CD4-positive, alpha-beta T cell treated with Interleukin-10 for 1 hour (primary cell): ENCODE measurements around the gene GIMAP1.

ENCODE experiments used
- DNase-seq: peaks from one replicate; pipeline ENCODE4 v3.0.0-alpha.2; 2020

The GIMAP1 gene

GRCh38 chr7:150723467-150723866, 7.1 kb downstream of the GIMAP1 start:
- no peak for DNase-seq

- no peak for DNase-seq
Observed at GRCh38 chr7:150727381-150727780, 11.0 kb downstream of the GIMAP1 start.

- DNase-seq, result no peak
Observed at GRCh38 chr7:150728011-150728410, 11.6 kb downstream of the GIMAP1 start.

- no peak for DNase-seq
Observed at GRCh38 chr7:150728609-150729008, 12.2 kb downstream of the GIMAP1 start.

GRCh38 chr7:150731916-150732315, 15.5 kb downstream of the GIMAP1 start:
- peak; percentile 37 for DNase-seq

GRCh38 chr7:150732786-150733481, 16.5 kb downstream of the GIMAP1 start:
- DNase-seq, result peak; percentile 44

- DNase-seq, result no peak
Observed at GRCh38 chr7:150733482-150734095, 17.2 kb downstream of the GIMAP1 start.

- no peak for DNase-seq
Observed at GRCh38 chr7:150734254-150734653, 17.8 kb downstream of the GIMAP1 start.

GRCh38 chr7:150735596-150736358, 19.4 kb downstream of the GIMAP1 start:
- no peak for DNase-seq

- DNase-seq, result no peak
Observed at GRCh38 chr7:150736864-150737263, 20.5 kb downstream of the GIMAP1 start.

- peak; percentile 67 for DNase-seq
Observed at GRCh38 chr7:150737265-150738055, 21.0 kb downstream of the GIMAP1 start, which contains the start of gene GIMAP5. TSS of gene GIMAP5 (plus strand) at chr7:150737418. CDS start at chr7:150740885, 3,467 bp downstream.

GRCh38 chr7:150738092-150738491, 21.7 kb downstream of the GIMAP1 start:
- peak; percentile 74 for DNase-seq

- DNase-seq, result no peak
Observed at GRCh38 chr7:150738591-150739001, 22.2 kb downstream of the GIMAP1 start.

GRCh38 chr7:150739033-150739432, 22.6 kb downstream of the GIMAP1 start:
- DNase-seq, result no peak

- DNase-seq, result peak; percentile 39
Observed at GRCh38 chr7:150740053-150740452, 23.6 kb downstream of the GIMAP1 start.

GRCh38 chr7:150742286-150742968, 26.0 kb downstream of the GIMAP1 start:
- no peak for DNase-seq

- DNase-seq, result no peak
Observed at GRCh38 chr7:150744041-150744656, 27.7 kb downstream of the GIMAP1 start.

- no peak for DNase-seq
Observed at GRCh38 chr7:150745086-150745485, 28.7 kb downstream of the GIMAP1 start.

GRCh38 chr7:150745876-150746275, 29.5 kb downstream of the GIMAP1 start:
- no peak for DNase-seq

- no peak for DNase-seq
Observed at GRCh38 chr7:150746921-150747320, 30.5 kb downstream of the GIMAP1 start.

- DNase-seq, result peak; percentile 40
Observed at GRCh38 chr7:150748376-150748775, 32.0 kb downstream of the GIMAP1 start.

- no peak for DNase-seq
Observed at GRCh38 chr7:150751702-150752101, 35.3 kb downstream of the GIMAP1 start.
